Measurements from ENCODE around the gene HDLBP.

GRCh38 chr2:241350530-241350877 is 35.0 kb upstream of the HDLBP start:
- TF ChIP-seq CTCF (IDR thresholded peaks at IDR 0.05; ENCODE audit: insufficient read depth, low read depth, low read length) (no peak), EZH2 (IDR thresholded peaks at IDR 0.05; ENCODE audit: insufficient read depth, low read length) (no peak)

Measured in astrocyte (in vitro differentiated cells and primary cell).